GM19438 (cell line): Measurements from ENCODE around the gene DMWD.
"Not testable (repeated sequence)": the region's sequence is repeated elsewhere in the genome, so short reads cannot be mapped to it uniquely, and the experiment has no call there.

Experiments
- ATAC-seq: cut with Tn5 transposase; IDR thresholded peaks from one replicate; pipeline ENCODE4 v1.9.1; 2021; ENCODE audit warnings: low read depth; ENCODE audit not compliant: unreplicated experiment

DMWD gene

GRCh38 chr19:45817010-45817724 is 24.5 kb upstream of the DMWD start:
- peak; percentile 84 for ATAC-seq

GRCh38 chr19:45816236-45817009 is 23.8 kb upstream of the DMWD start:
- ATAC-seq = no peak

GRCh38 chr19:45815481-45816216 is 23.0 kb upstream of the DMWD start:
- no peak for ATAC-seq

- no peak for ATAC-seq
Observed at GRCh38 chr19:45814851-45815480, 22.3 kb upstream of the DMWD start, which contains the start of gene RSPH6A. Gene RSPH6A (minus strand): TSS chr19:45815308. CDS start chr19:45815176, 132 bp downstream.

- ATAC-seq = no peak
Observed at GRCh38 chr19:45814166-45814780, 21.6 kb upstream of the DMWD start.

GRCh38 chr19:45812297-45812696 is 19.7 kb upstream of the DMWD start:
- ATAC-seq = no peak

- no peak for ATAC-seq
Observed at GRCh38 chr19:45809643-45810159, 17.1 kb upstream of the DMWD start.

- no peak for ATAC-seq
Observed at GRCh38 chr19:45805719-45806118, 13.1 kb upstream of the DMWD start.

GRCh38 chr19:45804959-45805230 is 12.2 kb upstream of the DMWD start:
- ATAC-seq = no peak

GRCh38 chr19:45804140-45804958 is 11.7 kb upstream of the DMWD start:
- no peak for ATAC-seq

GRCh38 chr19:45801603-45802175 is 9.0 kb upstream of the DMWD start:
- ATAC-seq = no peak

GRCh38 chr19:45800070-45800553 is 7.5 kb upstream of the DMWD start:
- ATAC-seq = no peak

- not testable (repeated sequence) for ATAC-seq
Observed at GRCh38 chr19:45799541-45799940, 6.9 kb upstream of the DMWD start.

GRCh38 chr19:45798995-45799517 is 6.4 kb upstream of the DMWD start:
- no peak for ATAC-seq

GRCh38 chr19:45794627-45795026 is 2.0 kb upstream of the DMWD start:
- no peak for ATAC-seq

- ATAC-seq = no peak
Observed at GRCh38 chr19:45793876-45794275, 1.2 kb upstream of the DMWD start.

- no peak for ATAC-seq
Observed at GRCh38 chr19:45793178-45793564, 526 bp upstream of the DMWD start.

GRCh38 chr19:45791744-45792469 is 738 bp downstream of the DMWD start:
- no peak for ATAC-seq
